HG02571 (cell line): ENCODE measurements around the gene RAP1GDS1.
A peak's percentile ranks its signal among the peaks of the same experiment; 100 is the strongest.
"Not testable (repeated sequence)": the region's sequence is repeated elsewhere in the genome, so short reads cannot be mapped to it uniquely, and the experiment has no call there.

Experiments used
- ATAC-seq: cut with Tn5 transposase; IDR thresholded peaks from one replicate; pipeline ENCODE4 v1.9.1; 2021; ENCODE audit warnings: mild to moderate bottlenecking, moderate library complexity; ENCODE audit not compliant: unreplicated experiment

The RAP1GDS1 gene

DNA sequence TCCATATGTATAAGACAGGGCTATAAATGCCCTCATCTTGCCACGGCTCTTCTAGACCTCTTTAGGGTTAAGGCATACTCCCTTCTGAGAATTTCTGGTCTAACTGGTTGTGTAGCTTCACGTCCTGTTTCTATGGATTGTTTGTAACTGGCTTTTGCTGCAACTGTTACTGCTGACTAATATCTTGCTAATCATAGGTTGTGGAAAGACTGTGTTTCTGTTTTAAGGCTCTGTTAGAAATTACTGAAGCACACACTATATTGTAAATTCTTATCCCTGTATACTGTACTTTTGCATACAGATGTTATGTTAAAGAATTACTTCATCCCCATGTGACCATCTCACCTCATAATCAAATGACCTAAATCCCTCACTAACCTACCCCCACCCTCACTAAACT lies 218.4 kb downstream of the RAP1GDS1 start:
- ATAC-seq = not testable (repeated sequence)

- ATAC-seq = no peak
Measured at GRCh38 chr4:98480535-98480934, 219.4 kb downstream of the RAP1GDS1 start.

DNA sequence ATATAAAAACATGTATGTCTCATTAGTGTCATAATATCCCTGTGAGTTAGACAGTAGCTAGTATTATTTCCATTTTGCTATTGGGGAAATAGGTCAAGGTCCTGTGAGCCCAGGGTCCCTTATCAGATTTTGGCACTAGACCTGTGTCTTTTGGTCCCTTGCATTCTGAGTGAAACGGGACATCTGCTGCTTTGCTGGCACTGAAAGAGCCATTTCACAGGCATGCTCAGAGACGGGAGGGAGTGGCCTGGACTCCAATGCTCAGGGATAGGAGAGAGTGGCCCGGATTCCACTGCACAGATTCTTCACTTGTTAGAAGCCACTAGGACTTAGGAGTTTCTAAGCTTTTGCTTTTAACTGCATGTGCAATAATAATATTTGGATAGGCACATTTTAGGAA lies 220.0 kb downstream of the RAP1GDS1 start:
- ATAC-seq = no peak

- ATAC-seq = peak; percentile 10
Measured at GRCh38 chr4:98482503-98482846, 221.3 kb downstream of the RAP1GDS1 start.

DNA sequence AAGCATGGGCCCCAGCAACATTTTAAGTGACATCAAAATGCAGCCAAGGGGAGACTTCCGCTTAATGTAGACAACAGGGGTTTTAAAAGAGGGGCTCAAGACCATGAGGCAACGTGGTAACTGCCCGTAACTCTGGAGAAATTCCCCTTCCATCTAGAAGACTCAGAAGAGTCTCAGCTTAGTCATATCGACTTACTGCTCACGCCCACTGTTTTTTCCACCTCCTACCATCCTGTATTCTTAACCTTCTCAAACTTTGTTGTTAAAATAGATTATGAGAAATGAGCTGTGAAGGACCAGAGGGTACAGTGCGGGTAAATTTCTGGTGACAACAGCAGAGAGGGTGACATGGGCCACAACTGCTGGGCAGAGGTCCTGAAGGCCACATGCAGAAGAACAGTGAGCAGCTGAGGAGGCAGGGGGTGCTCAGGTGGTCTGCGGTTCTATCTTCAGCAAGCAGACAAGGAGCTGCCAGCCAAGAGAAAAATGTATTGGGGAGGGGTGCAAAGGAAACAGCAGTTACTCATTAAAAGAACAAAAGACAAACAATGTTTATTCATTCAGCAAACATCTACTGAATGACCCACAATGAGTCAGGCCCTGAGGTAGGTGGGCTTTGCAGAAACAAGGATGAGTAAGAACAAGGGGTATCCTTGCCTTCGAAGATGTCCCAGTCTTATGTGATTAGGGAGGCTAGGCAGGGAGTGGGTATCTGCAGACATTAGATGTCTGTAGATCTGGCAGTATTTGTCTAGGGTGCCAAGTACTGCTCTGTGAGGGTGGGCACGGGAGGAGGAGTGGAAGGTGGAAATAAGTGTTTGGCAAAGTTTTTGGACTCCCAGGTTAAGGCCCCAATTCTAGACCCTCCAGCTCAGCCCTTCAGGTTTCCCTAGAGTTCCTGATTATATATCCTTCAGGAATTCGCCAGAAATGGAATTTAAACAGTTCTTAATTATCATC lies 221.9 kb downstream of the RAP1GDS1 start:
- ATAC-seq = peak; percentile 88

DNA sequence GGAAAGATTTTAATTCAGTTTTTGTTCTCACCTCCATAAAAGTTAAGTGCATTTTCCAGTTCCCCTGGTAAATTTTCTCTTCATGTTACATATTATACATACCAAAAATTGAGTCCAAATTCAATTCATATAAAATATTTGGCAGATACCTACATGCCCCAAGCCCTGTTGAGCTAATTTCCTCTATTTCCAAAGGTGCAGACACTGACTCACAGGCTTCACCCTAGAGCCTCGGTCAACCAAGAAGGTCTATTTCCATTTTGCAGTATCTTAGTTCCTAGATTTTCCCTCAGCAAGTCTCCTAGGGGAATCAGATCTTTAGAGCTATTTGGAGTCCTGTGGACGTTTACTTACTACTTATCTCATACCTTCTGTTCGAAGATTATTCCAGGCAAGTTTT lies 222.8 kb downstream of the RAP1GDS1 start:
- ATAC-seq = no peak

DNA sequence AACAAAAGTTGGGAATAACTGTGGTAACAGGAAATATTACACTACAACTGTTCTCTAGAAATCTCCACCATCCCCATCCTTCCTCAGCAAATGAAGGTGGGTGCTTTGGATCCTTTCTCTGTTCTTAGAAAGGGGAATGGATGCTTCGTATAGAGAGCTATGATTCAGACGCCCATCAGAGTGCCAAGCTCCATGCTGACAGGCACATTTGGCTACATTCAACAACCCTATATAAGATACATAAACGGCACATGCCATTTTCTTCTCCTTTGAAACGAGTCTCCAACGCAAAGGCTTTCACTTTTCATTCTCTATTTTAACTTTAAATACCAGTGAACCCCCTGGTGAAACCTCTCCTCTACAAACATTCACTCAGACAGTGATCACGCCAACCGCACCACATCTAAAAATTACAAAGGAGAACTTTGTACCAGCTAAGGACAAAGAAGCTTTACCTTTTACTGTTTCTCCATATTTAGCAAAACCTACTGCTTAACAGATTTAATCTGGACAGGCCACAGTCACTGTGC lies 224.7 kb downstream of the RAP1GDS1 start:
- no peak for ATAC-seq

DNA sequence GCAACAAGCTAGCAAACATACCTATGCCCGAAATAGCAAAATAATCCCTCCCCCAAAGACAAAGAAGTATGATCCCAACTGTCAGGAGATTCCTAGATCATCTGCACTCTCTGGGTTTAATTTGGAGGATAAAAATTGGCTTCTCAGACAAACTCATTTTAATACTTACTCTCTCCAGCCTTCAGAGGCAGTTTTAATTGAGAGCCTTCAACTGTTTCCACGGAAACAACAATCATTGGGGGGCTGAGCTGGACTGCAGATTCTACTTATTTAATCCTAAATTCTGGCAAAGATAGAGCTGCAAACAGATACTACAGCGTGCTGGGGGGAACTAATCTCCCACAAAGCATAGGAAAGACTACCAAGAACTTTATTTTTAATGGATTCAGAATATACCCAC lies 229.1 kb downstream of the RAP1GDS1 start:
- ATAC-seq = no peak

DNA sequence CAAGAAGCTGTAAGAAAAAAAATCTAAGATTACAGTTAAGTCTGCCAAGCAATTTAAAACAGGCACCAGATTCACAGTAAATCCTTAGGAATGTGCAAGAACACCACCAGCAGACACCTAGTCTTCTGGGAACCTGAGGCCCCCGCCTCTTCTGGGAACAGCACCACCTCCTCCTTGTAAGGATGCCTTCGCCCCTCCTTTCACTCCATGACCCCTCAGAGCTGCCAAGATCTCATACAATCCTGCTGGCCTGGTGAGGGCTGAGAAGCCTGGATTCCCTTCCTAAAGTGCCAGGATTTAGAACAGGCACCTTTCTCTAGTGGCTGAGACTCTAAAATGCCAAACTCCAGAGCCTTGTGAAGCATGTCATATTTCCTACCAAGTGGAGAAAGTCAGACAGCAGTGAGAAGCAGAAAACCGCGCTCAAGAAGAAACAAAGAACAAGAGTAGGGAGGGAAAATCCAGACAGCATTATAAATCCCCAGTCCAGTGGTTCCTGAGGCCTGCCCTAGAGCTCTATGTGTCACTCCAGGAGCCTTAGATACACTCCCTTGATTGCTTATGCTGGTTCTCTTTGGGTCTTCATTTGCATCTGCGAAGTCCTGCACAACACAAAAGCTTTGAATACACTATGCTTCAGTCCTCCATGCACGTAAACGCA lies 230.8 kb downstream of the RAP1GDS1 start:
- no peak for ATAC-seq

DNA sequence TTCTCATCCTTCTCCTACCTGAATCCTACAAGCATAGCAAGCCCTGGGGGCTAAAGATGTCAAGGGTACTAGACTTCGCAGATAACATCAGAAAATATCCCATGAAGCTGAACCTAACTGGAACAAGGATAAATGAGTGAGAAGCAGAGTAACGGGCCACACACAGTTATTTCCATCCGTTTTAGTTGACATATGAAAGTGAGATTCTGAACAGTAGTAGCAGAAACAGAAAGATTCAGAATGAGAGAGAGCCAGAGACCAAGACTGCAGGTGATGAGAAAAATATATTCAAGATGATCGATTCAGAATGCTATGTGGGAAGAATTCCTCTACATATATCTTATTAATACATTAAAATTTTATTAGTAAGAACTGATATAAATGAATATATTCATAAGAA lies 232.1 kb downstream of the RAP1GDS1 start:
- ATAC-seq = peak; percentile 61
